Tibial artery (tissue), 4 donors: Measurements from ENCODE around the gene MAGED2.
"Not testable (repeated sequence)": the region's sequence is repeated elsewhere in the genome, so short reads cannot be mapped to it uniquely, and the experiment has no call there.

Experiments
- DNase-seq, 2 donors: peaks; one replicate each; pipeline ENCODE4 v3.0.0-alpha.2; 2019
- H3K27ac ChIP-seq, 2 donors: fragments of 200-600 bp; sonication (generic) in 1 of 2; 1 replicate in 1 of 2; 2 replicates in 1 of 2; pipeline ENCODE4 v1.5.1; 2018 to 2019; ENCODE audit warnings: mild to moderate bottlenecking in 1 of 2
- H3K27me3 ChIP-seq, 2 donors: fragments of 200-600 bp; sonication (generic) in 1 of 2; one replicate each; pipeline versions ENCODE4 v1.5.1 to v1.6.0; 2016 to 2019
- H3K36me3 ChIP-seq, 3 donors: fragments of 200-600 bp; sonication (generic) in 2 of 3; one replicate each; pipeline ENCODE4 v1.5.1; 2016 to 2019; ENCODE audit warnings: mild to moderate bottlenecking in 2 of 3
- H3K4me1 ChIP-seq, 4 donors: fragments of 200-600 bp; sonication (generic) in 2 of 4; 1 replicate in 3 of 4; 2 replicates in 1 of 4; pipeline ENCODE4 v1.5.1; 2016 to 2019
- H3K4me3 ChIP-seq, 2 donors: fragments of 200-600 bp; sonication (generic) in 1 of 2; 1 replicate in 1 of 2; 2 replicates in 1 of 2; pipeline ENCODE4 v1.5.1; 2018 to 2019; ENCODE audit warnings: mild to moderate bottlenecking in 2 of 2
- H3K9me3 ChIP-seq, 3 donors: fragments of 200-600 bp; sonication (generic) in 1 of 3; one replicate each; pipeline ENCODE4 v1.5.1; 2016 to 2019
- CTCF ChIP-seq, 2 experiments: fragments of 200-600 bp in 1 of 2; fragments of 450-650 bp in 1 of 2; IDR thresholded peaks; one replicate each; pipeline ENCODE4 v1.5.1; 2017 to 2019; ENCODE audit warnings: antibody characterized with exemption in 2 of 2, mild to moderate bottlenecking in 1 of 2, moderate library complexity in 1 of 2
- intact Hi-C: fragments of 100-400 bp; cut with DNase I; formaldehyde crosslinking; loops from one replicate; pipeline ENCODE4 v1.15.0; 2023; ENCODE audit warnings: low total_unique reads

MAGED2 gene

GRCh38 chrX:54838583-54838982 is 31.0 kb downstream of the MAGED2 start:
- TF ChIP-seq CTCF (IDR thresholded peaks at IDR 0.05), result no peak
- DNase-seq, result no peak
- Histone ChIP-seq H3K27me3 (no peaks in the 10 kb centered on the region), H3K4me3 (no peak overlapping the region), H3K27ac (no peak overlapping the region), H3K9me3 (no peaks in the 10 kb centered on the region), H3K4me1 (no peaks in the 10 kb centered on the region), H3K36me3 (no peaks in the 10 kb centered on the region)
- intact Hi-C loops, result no loop called here

- H3K27ac ChIP-seq, intact Hi-C loops, DNase-seq, H3K4me3 ChIP-seq, H3K9me3 ChIP-seq, H3K4me1 ChIP-seq, H3K27me3 ChIP-seq, H3K36me3 ChIP-seq: not testable (repeated sequence)
These were observed 33.8 kb downstream of the MAGED2 start for GRCh38 chrX:54841184-54841874.

- no peaks in the 10 kb centered on the region for H3K4me1 ChIP-seq
- no peak for DNase-seq
- no peaks in the 10 kb centered on the region for H3K27me3 ChIP-seq
- H3K4me3 ChIP-seq, result no peak overlapping the region
- intact Hi-C loops, result no loop called here
- H3K9me3 ChIP-seq, result no peaks in the 10 kb centered on the region
- no peak overlapping the region for H3K27ac ChIP-seq
- no peak for TF ChIP-seq CTCF (IDR thresholded peaks at IDR 0.05)
- no peaks in the 10 kb centered on the region for H3K36me3 ChIP-seq
These were observed 35.1 kb downstream of the MAGED2 start for GRCh38 chrX:54842607-54843006.

GRCh38 chrX:54843050-54843449 is 35.5 kb downstream of the MAGED2 start:
- TF ChIP-seq CTCF (IDR thresholded peaks at IDR 0.05), result no peak
- H3K27ac ChIP-seq, result no peak overlapping the region
- H3K4me1 ChIP-seq, result no peaks in the 10 kb centered on the region
- no peak for DNase-seq
- H3K9me3 ChIP-seq, result no peaks in the 10 kb centered on the region
- intact Hi-C loops, result no loop called here
- no peak overlapping the region for H3K4me3 ChIP-seq
- H3K27me3 ChIP-seq, result no peaks in the 10 kb centered on the region
- H3K36me3 ChIP-seq, result no peaks in the 10 kb centered on the region

- intact Hi-C loops, H3K27me3 ChIP-seq, H3K27ac ChIP-seq, H3K4me3 ChIP-seq, H3K36me3 ChIP-seq, DNase-seq, H3K4me1 ChIP-seq, H3K9me3 ChIP-seq: not testable (repeated sequence)
These were observed 40.2 kb downstream of the MAGED2 start for GRCh38 chrX:54847700-54848099.

GRCh38 chrX:54865208-54865607 is 57.7 kb downstream of the MAGED2 start:
- no peak for DNase-seq
- TF ChIP-seq CTCF (IDR thresholded peaks at IDR 0.05), result no peak
- no peaks in the 10 kb centered on the region for H3K27me3 ChIP-seq
- H3K27ac ChIP-seq, result no peak overlapping the region
- H3K4me1 ChIP-seq, result no peaks in the 10 kb centered on the region
- no peak overlapping the region for H3K4me3 ChIP-seq
- H3K36me3 ChIP-seq, result no peaks in the 10 kb centered on the region
- peaks cover 0 to 11% (median 0%) of the 10 kb centered on the region in 3 donors for H3K9me3 ChIP-seq
- intact Hi-C loops, result no loop called here
